Endodermal cell (in vitro differentiated cells): ENCODE measurements around the gene KRT27. TPM values are rescaled to one million over a fixed set of nuclear protein-coding genes. Genes with fewer than 3 reads are reported as not detected.
A peak's percentile ranks its signal among the peaks of the same experiment; 100 is the strongest.

Source experiments
- DNase-seq: peaks from one replicate; pipeline ENCODE4 v3.0.0-alpha.2; 2017
- H3K27ac ChIP-seq: 2 replicates; pipeline ENCODE4 v1.5.1; 2013; ENCODE audit warnings: mild to moderate bottlenecking, low read depth, low read length, moderate library complexity
- H3K27me3 ChIP-seq: 2 replicates; pipeline ENCODE4 v1.6.1; 2013; ENCODE audit warnings: mild to moderate bottlenecking, low read length, moderate library complexity; ENCODE audit not compliant: insufficient read depth, control insufficient read depth, poor library complexity, severe bottlenecking
- H3K36me3 ChIP-seq: 2 replicates; pipeline ENCODE4 v1.7.0; 2013; ENCODE audit warnings: mild to moderate bottlenecking, low read length, moderate library complexity; ENCODE audit not compliant: control insufficient read depth, insufficient read depth
- H3K4me1 ChIP-seq: one replicate; pipeline ENCODE4 v1.7.0; 2013; ENCODE audit warnings: low read length; ENCODE audit not compliant: control insufficient read depth, insufficient read depth
- H3K4me3 ChIP-seq: 2 replicates; pipeline ENCODE4 v1.5.1; 2013; ENCODE audit warnings: mild to moderate bottlenecking, low read length, moderate library complexity
- H3K9ac ChIP-seq: 2 replicates; pipeline ENCODE4 v1.6.1; 2013; ENCODE audit warnings: mild to moderate bottlenecking, low read length, moderate library complexity; ENCODE audit not compliant: poor library complexity, severe bottlenecking; ENCODE audit errors: extremely low read depth
- H3K9me3 ChIP-seq: 2 replicates; pipeline ENCODE4 v1.6.1; 2013; ENCODE audit warnings: mild to moderate bottlenecking, low read length, moderate library complexity; ENCODE audit not compliant: control insufficient read depth
- H3K27ac Mint-ChIP-seq: 2 replicates; pipeline ENCODE4 v1.8.0; 2020; ENCODE audit warnings: mixed read lengths
- H3K27me3 Mint-ChIP-seq: 2 replicates; pipeline ENCODE4 v1.8.0; 2021; ENCODE audit warnings: mild to moderate bottlenecking, mixed read lengths; ENCODE audit not compliant: insufficient read depth
- H3K36me3 Mint-ChIP-seq: 2 replicates; pipeline ENCODE4 v1.8.0; 2020; ENCODE audit warnings: low read depth, mixed read lengths
- H3K4me1 Mint-ChIP-seq: 2 replicates; pipeline ENCODE4 v1.8.0; 2020; ENCODE audit warnings: mixed read lengths
- H3K4me3 Mint-ChIP-seq: 2 replicates; pipeline ENCODE4 v1.8.0; 2020; ENCODE audit warnings: mild to moderate bottlenecking, moderate library complexity, mixed read lengths
- H3K9me3 Mint-ChIP-seq: 2 replicates; pipeline ENCODE4 v1.8.0; 2020; ENCODE audit warnings: mild to moderate bottlenecking, mixed read lengths
- WGBS, 2 experiments: methylation state at CpG; one replicate each; pipeline versions ENCODE4 v1.1.5 to v1.1.7; 2013; ENCODE audit warnings: missing lambda C conversion rate in 2 of 2, mixed read lengths in 1 of 2; ENCODE audit not compliant: insufficient coverage in 1 of 2, insufficient read length in 1 of 2; 5-methylcytosine and 5-hydroxymethylcytosine counted together
- total RNA-seq, 2 donors: library from RNA; stranded (reverse); fragmentation: NEBNext Ultra II Directional in 1 of 2; extraction: Animal tissue kit (Norgen Biotek cat#: 25700) in 1 of 2; gene quantifications; 2 replicates in 1 of 2; 3 replicates in 1 of 2; pipeline ENCODE4 v1.2.1, GENCODE V29; 2021
- TF ChIP-seq, protein P1 (sequence below): fragments of 200-600 bp; sonication (generic); conservative IDR thresholded peaks from 2 replicates; pipeline ENCODE4 v1.5.0; 2021; ENCODE audit warnings: antibody characterized with exemption, mild to moderate bottlenecking

KRT27 gene
- total RNA-seq, 2 donors from 2014 or later: not detected

DNA sequence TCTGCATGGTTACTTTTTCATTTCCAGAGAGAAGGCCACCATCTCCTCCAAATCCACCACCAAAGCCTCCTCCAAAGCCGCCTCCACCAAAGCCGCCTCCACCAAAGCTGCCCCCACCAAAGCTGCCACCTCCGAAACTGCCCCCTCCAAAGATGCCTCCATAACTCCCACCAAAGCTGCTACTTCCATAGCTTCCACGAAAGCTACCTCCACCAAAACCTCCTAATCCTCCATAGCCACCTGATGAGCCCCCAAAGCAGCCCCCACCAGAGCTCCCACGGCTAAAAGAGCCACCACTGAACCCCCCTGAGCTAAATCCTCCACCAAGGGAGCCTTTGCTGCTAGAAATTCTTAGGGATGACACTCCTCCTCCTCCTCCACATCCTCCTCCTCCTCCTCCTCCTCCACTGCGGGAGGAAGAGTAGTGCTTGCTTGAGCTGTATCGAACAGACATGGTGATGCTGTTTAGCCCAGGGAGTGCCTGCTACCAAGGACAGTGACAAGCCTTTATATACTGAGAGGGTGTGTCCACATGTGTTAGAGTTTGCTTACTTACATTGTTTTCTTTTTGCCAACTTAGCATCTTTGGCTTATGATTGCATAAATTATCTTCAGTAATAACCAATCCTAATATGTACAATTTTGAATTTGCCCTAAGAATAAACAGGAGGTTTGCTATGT lies 39.9 kb upstream of the KRT27 start, which contains the start of gene KRT10:
Gene KRT10 (minus strand): TSS at position 483 of the 681 bp plus-strand sequence. CDS start 29 bp downstream, at position 454.
- no peaks in the 10 kb centered on the region for H3K4me1 Mint-ChIP-seq
- H3K4me1 ChIP-seq: no peaks in the 10 kb centered on the region
- H3K27ac Mint-ChIP-seq: no peak within 1 kb of the TSS
- DNase-seq: no peak
- H3K9ac ChIP-seq: no peak within 1 kb of the TSS
- WGBS, 2 experiments: 82 to 84% methylated on average over 3 to 7 of the region's 7 CpGs
- H3K9me3 ChIP-seq: no peaks in the 10 kb centered on the region
- no peak within 1 kb of the TSS for H3K27ac ChIP-seq
- H3K36me3 Mint-ChIP-seq: peaks cover 6% of the 10 kb centered on the region
- no peak within 1 kb of the TSS for H3K4me3 ChIP-seq
- H3K9me3 Mint-ChIP-seq: peaks cover 7% of the 10 kb centered on the region
- TF ChIP-seq, protein P1, sequence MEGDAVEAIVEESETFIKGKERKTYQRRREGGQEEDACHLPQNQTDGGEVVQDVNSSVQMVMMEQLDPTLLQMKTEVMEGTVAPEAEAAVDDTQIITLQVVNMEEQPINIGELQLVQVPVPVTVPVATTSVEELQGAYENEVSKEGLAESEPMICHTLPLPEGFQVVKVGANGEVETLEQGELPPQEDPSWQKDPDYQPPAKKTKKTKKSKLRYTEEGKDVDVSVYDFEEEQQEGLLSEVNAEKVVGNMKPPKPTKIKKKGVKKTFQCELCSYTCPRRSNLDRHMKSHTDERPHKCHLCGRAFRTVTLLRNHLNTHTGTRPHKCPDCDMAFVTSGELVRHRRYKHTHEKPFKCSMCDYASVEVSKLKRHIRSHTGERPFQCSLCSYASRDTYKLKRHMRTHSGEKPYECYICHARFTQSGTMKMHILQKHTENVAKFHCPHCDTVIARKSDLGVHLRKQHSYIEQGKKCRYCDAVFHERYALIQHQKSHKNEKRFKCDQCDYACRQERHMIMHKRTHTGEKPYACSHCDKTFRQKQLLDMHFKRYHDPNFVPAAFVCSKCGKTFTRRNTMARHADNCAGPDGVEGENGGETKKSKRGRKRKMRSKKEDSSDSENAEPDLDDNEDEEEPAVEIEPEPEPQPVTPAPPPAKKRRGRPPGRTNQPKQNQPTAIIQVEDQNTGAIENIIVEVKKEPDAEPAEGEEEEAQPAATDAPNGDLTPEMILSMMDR: no peak
- H3K4me3 Mint-ChIP-seq: no peak within 1 kb of the TSS
- peaks cover 4% of the 10 kb centered on the region for H3K36me3 ChIP-seq
- H3K27me3 Mint-ChIP-seq: peaks cover 82% of the 10 kb centered on the region
- peaks cover 23% of the 10 kb centered on the region for H3K27me3 ChIP-seq

DNA sequence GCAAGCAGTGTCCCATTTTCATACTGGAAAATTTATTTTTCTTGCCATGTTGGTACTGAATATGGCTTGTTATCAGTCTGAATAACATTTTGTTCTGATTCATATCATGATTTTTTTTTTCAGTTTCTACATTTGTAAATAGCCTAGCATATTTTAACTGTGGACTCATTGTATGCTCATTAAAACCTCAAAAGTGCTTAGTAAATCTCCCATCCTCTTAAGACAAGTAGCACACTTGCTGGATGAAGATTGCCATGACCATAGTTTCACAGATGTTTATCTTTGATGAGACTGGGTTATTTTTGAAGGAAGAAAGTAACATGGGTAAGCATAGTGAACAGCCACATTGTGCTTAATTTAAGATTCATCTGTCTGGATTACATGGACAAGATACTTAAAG lies 39.2 kb upstream of the KRT27 start:
- Mint-ChIP-seq H3K9me3 (peaks cover 7% of the 10 kb centered on the region), H3K36me3 (peaks cover 13% of the 10 kb centered on the region), H3K27ac (no peak overlapping the region), H3K4me1 (no peaks in the 10 kb centered on the region), H3K27me3 (peaks cover 79% of the 10 kb centered on the region), H3K4me3 (no peak overlapping the region)
- Histone ChIP-seq H3K4me3 (no peak overlapping the region), H3K27ac (no peak overlapping the region), H3K9me3 (no peaks in the 10 kb centered on the region), H3K9ac (no peak overlapping the region), H3K36me3 (peaks cover 7% of the 10 kb centered on the region), H3K4me1 (no peaks in the 10 kb centered on the region), H3K27me3 (peaks cover 23% of the 10 kb centered on the region)
- no peak for DNase-seq
- TF ChIP-seq, protein P1: no peak

GRCh38 chr17:40820228-40820838 lies 38.0 kb upstream of the KRT27 start:
- Mint-ChIP-seq H3K9me3 (peaks cover 7% of the 10 kb centered on the region), H3K27me3 (peaks cover 75% of the 10 kb centered on the region), H3K4me1 (no peaks in the 10 kb centered on the region), H3K36me3 (peaks cover 14% of the 10 kb centered on the region), H3K27ac (no peak overlapping the region), H3K4me3 (no peak overlapping the region)
- H3K27me3 ChIP-seq: peaks cover 18% of the 10 kb centered on the region
- peak overlapping the region; percentile 99 for H3K4me3 ChIP-seq
- no peak for DNase-seq
- H3K27ac ChIP-seq: no peak overlapping the region
- H3K4me1 ChIP-seq: no peaks in the 10 kb centered on the region
- TF ChIP-seq, protein P1: no peak
- no peaks in the 10 kb centered on the region for H3K9me3 ChIP-seq
- 93 to 100% methylated on average over 3 to 8 of the region's 9 CpGs for WGBS, 2 experiments
- H3K9ac ChIP-seq: no peak overlapping the region
- H3K36me3 ChIP-seq: peaks cover 7% of the 10 kb centered on the region
